CD4-positive, alpha-beta T cell treated with Interleukin-2 at 100 ng/mL for 4 hours (primary cell): ENCODE results near the gene ARPC3.
"Not testable (repeated sequence)": the region's sequence is repeated elsewhere in the genome, so short reads cannot be mapped to it uniquely, and the experiment has no call there.

Experiments used
- DNase-seq: peaks from one replicate; pipeline ENCODE4 v3.0.0-alpha.2; 2020; ENCODE audit warnings: low spot score

Gene ARPC3

DNA sequence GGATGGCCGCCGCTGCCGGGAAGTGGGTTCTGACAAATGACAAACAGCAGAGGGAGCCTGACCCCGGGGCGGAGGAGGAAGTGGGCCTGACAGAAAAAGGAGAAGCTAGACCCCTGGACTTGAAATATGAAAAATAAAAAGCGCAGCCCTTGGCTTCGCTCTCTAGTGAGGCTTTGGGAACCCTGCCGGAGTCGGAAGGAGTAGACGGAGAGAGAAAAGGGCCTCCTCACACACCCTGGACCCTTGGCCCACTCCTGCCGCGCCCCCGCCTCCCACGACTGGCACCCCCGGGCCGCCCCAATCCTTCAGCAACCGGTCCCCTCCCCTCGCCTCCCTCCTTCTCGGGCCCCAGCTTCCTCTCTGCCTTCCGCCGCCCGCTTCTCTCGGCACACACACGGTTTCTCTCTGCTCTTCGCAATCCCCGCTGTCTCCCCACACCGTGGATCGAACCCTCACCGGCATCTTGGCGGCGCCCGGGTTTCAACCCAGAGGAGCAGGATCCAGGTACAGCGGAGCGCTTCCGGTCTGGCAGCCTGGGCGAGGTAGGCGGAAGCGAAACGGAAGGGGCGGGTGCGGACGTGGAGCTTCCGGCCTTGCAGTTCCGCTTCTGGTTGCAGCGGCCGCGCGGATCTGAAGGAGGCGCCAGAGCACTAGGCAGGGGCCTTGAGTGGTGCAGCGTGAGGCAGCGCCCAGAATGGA is at the start of gene ARPC3:
Gene ARPC3 (minus strand): TSS at position 539 of the 699 bp plus-strand sequence. CDS start 77 bp downstream, at position 462.
- DNase-seq: peak; percentile 94

- no peak for DNase-seq
Observed at GRCh38 chr12:110498984-110499706, 49.0 kb upstream of the ARPC3 start.

GRCh38 chr12:110475426-110475825 is 25.3 kb upstream of the ARPC3 start:
- DNase-seq: no peak

DNA sequence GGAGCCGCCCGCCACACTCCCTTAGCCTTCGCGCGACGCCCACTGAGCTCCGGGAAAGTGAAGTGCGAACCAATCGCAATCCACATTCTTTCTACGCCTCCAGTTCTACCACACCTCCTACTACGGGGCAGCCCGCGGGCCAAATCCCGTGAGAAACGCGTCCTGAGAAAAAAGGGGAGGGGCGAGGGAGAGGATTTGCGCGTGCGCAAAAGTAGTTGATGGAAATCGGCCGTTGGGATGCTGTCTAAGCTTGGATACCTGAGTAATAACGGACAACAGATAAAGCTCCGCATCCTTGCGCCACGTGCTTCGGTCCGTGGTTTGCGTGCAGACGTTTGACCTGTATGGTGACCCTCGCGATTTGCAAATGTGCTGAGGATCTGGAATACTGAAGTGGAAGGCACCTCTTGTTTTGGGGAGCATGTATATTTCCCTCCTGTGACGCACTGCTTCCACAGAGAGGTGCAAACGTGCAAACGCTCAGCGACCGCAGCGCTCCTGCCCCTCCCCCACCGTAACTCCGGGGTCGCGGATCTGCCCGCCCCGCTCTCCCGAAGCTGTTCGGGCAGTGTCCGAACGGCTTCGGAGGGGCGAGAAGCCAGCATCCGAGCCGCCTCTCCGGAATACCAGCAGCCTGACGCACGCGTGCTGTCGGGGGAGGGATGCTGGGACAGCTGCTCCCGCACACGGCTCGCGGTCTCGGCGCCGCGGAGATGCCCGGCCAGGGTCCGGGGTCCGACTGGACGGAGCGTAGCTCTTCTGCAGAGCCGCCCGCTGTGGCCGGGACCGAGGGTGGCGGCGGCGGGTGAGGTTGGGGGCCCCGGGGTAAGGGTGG is 18.3 kb upstream of the ARPC3 start, which contains the start of the genes FAM216A and GPN3:
Gene FAM216A (plus strand): TSS at position 632 of the 835 bp plus-strand sequence. CDS start 31 bp downstream, at position 663.
Gene GPN3 (minus strand): TSS at position 44 of the 835 bp plus-strand sequence. CDS start 54 bp downstream, outside the sequence.
- peak; percentile 98 for DNase-seq

DNA sequence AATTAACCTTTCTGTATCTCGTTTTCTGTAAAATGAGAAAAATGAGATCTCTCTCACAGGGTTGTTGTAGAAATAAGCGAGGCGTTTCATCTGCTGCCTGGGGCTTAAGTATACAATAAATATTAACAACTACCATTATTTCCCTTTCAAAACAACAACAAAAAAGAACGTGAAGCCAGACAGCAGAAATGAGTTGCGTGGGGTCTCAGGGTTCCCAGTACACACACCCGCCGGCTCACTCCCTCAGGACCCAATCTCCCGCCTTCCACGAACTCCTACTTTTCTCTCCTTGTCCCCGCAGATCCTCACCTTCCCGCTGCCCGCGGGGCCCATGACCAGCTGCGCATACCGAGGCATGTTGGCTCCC is 17.7 kb upstream of the ARPC3 start:
- DNase-seq: no peak

DNA sequence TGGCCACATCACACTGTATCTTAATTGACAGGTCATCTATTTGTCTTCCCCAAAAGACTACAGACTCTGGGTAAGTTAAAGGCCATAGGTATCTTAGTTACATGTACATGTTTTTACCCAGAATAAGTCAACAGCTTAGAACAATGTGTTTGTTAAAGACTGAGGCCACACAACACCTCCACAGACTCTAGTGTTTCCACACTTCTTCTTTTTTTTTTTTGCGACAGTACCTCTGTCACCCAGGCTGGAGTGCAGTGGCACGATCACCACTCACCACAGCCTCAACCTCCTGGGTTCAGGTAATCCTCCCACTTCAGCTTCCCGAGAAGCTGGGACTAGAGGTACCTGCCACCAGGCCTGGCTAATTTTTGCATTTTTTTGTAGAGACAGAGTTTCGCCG is 16.7 kb upstream of the ARPC3 start:
- no peak for DNase-seq

GRCh38 chr12:110465765-110466164 is 15.6 kb upstream of the ARPC3 start:
- DNase-seq: not testable (repeated sequence)

DNA sequence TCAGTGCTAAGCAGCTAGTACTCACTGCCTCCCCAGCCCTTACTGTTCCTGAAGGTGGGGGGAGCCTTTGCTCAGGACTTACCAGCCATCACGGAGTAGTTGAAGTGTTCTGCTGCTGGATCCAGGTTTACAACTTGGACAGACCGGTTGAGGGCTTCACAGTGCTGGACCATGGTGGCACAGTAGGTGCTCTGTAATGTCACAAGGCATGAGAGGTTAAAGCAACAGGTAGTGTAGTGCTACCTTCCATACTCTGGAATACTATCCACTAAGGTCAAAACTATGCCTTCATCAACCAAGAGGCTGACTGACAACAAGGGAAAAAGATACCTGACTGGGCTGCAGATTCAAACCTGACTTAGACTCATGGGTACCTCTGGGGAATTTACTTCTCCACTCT is 14.9 kb upstream of the ARPC3 start:
- no peak for DNase-seq

- DNase-seq: not testable (repeated sequence)
Observed at GRCh38 chr12:110461189-110461588, 11.1 kb upstream of the ARPC3 start.

GRCh38 chr12:110458756-110459155 is 8.6 kb upstream of the ARPC3 start:
- DNase-seq: no peak

DNA sequence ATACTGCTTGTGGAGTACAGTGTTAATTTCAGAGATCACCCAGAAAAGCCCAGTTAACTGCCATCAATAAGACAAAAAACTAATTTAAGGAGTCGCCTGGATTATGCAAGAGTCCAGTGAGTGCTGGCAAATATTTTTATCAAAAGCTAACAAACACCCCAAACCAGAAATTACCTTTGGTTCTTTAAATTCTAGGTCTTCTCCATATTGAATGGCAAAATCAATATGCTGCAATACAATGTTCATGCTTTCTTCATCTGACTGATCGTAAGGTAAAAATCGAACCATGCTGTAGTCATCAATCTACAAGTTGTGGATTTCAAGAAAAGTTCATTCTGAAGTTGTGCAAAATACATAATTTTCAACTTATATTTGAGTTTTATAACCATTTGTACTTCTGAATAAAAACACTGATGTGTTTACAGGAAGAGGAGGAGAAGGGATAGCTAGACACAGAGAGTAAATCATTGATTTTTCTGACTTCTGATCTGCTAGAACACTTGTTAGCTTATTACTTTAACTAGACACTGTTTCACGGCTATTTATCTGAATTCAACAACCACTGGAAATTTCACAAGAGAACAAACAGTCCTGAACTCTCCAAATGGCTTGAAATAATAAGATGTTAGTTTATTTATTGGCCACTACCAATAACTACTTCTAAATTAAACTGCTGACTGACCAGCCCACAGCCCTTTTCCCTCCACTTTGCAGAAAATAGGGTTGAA is 3.6 kb upstream of the ARPC3 start:
- no peak for DNase-seq

GRCh38 chr12:110451263-110451662 is 1.1 kb upstream of the ARPC3 start:
- DNase-seq: no peak

DNA sequence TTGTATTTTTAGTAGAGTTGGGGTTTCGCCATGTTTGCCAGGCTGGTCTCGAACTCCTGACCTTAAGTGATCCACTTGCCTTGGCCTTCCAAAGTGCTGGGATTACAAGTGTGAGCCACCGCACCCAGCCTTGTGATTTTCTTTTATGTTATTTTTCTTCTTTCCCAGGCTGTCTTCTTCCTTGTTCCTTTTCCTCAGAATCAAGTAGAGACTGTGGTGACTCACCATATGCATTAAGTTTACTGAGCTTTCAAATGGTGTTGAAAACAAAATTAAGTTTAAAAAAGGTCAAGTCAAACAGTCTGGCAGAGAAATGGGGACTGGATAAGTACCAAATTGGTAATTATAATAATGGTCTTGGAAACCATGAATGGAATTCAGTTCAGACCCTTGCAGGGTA is 5.7 kb downstream of the ARPC3 start:
- DNase-seq: no peak

DNA sequence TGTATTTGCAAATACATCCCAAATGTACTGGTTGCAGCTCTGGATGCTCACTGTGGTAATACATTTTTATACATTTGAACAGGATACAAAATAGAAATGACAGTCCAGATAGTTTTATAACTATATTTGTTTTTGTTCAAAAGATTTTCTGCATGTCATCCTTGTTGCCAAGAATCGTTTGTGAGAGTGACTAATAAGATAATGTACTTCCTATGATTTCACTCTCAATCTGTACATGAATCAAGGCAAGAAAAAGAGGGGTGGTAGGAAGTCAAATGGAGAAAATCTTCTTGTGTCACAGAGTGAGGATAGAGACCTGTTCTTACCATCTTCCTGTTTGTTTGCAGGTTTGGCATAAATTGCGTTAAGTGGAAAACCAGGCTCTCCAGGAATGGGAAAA is 13.9 kb downstream of the ARPC3 start:
- no peak for DNase-seq

- DNase-seq: no peak
Observed at GRCh38 chr12:110431957-110432587, 18.1 kb downstream of the ARPC3 start.

DNA sequence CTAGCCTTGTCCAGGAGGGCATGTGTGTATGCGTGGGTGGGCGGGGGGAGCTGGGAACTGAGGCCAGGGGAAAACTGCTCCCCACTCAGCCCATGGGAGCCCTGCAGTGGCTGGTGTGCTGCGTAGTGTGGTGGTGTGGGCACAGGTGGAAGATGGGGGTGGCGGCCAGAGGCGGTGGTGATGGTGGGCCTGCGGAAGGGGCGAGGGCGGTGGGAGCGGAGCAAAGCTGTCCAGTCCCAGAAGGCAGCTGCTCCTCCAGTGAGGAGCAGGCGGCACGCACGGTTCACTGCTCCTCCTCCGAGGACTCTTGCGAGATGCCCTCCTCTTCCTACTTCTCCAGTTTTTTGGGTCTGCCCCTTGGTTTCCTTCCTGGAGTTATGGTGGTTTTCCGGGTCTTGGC is 20.5 kb downstream of the ARPC3 start:
- not testable (repeated sequence) for DNase-seq

GRCh38 chr12:110426406-110426805 is 23.7 kb downstream of the ARPC3 start:
- no peak for DNase-seq

- DNase-seq: no peak
Observed at GRCh38 chr12:110424237-110424636, 25.9 kb downstream of the ARPC3 start.

GRCh38 chr12:110421701-110422100 is 28.4 kb downstream of the ARPC3 start:
- no peak for DNase-seq

DNA sequence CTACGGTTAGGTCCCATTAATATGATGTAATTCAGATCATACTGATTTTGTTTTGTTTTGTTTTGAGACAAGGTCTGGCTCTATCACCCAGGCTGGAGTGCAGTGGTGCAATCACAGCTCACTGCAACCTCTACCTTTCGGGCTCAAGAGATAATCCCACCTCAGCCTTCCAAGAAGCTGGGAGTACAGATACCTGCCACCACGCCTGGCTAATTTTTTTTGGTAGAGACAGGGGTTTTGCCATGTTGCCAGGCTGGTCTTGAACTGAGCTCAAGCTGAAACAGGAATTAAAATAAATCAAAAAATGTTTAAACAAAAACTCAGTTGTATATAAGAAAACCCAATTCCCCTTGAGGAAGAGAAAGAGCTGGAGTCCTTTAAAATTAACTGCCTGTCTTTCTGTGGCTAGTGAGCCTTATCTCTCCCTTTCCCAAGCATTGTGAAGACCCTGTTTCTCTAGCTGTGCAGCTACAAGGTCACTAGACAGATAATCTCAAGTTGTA is 28.9 kb downstream of the ARPC3 start:
- DNase-seq: no peak

- DNase-seq: not testable (repeated sequence)
Observed at GRCh38 chr12:110420644-110421043, 29.5 kb downstream of the ARPC3 start.
